ENCODE measurements around the gene CACNB4.

Gene CACNB4

GRCh38 chr2:151968770-151969470 is 129.9 kb downstream of the CACNB4 start:
- no peak for DNase-seq (ENCODE audit: low read depth, low spot score)
- TF ChIP-seq SUZ12 (IDR thresholded peaks at IDR 0.05; ENCODE audit: extremely low read depth, insufficient read depth, insufficient read length) (no peak), ZNF274 (IDR thresholded peaks at IDR 0.05; ENCODE audit: low read depth, low read length) (no peak), YY1 (IDR thresholded peaks at IDR 0.05; ENCODE audit: insufficient read depth, insufficient read length) (no peak)
- Histone ChIP-seq H3K4me1 (ENCODE audit: insufficient read depth, insufficient read length) (no peaks in the 10 kb centered on the region), H3K27me3 (ENCODE audit: insufficient read depth, insufficient read length) (no peaks in the 10 kb centered on the region), H3K4me3 (ENCODE audit: insufficient read length, low read depth) (no peak overlapping the region), H3K9me3 (ENCODE audit: insufficient read depth, low read length) (no peaks in the 10 kb centered on the region), H3K36me3 (ENCODE audit: insufficient read depth, insufficient read length, low read length) (no peaks in the 10 kb centered on the region), H3K9ac (ENCODE audit: insufficient read length, low read depth) (no peak overlapping the region)

GRCh38 chr2:151967829-151968722 is 130.8 kb downstream of the CACNB4 start:
- H3K9me3 ChIP-seq (ENCODE audit: insufficient read depth, low read length): no peaks in the 10 kb centered on the region
- DNase-seq (ENCODE audit: low read depth, low spot score): no peak

GRCh38 chr2:151965884-151966283 is 133.0 kb downstream of the CACNB4 start:
- no peak for DNase-seq (ENCODE audit: low read depth, low spot score)
- Histone ChIP-seq H3K27me3 (ENCODE audit: insufficient read depth, insufficient read length) (no peaks in the 10 kb centered on the region), H3K9me3 (ENCODE audit: insufficient read depth, low read length) (no peaks in the 10 kb centered on the region), H3K4me3 (ENCODE audit: insufficient read length, low read depth) (no peak overlapping the region), H3K4me1 (ENCODE audit: insufficient read depth, insufficient read length) (no peaks in the 10 kb centered on the region), H3K9ac (ENCODE audit: insufficient read length, low read depth) (no peak overlapping the region), H3K36me3 (ENCODE audit: insufficient read depth, insufficient read length, low read length) (no peaks in the 10 kb centered on the region)
- no peak for TF ChIP-seq ZNF274 (IDR thresholded peaks at IDR 0.05; ENCODE audit: low read depth, low read length)
- no peak for TF ChIP-seq YY1 (IDR thresholded peaks at IDR 0.05; ENCODE audit: insufficient read depth, insufficient read length)
- no peak for TF ChIP-seq SUZ12 (IDR thresholded peaks at IDR 0.05; ENCODE audit: extremely low read depth, insufficient read depth, insufficient read length)

More at GRCh38 chr2:151967829-151968722, 130.8 kb downstream of the CACNB4 start:
- no peaks in the 10 kb centered on the region for H3K36me3 ChIP-seq (ENCODE audit: insufficient read depth, insufficient read length, low read length)
- H3K9ac ChIP-seq (ENCODE audit: insufficient read length, low read depth): no peak overlapping the region
- no peak for TF ChIP-seq ZNF274 (IDR thresholded peaks at IDR 0.05; ENCODE audit: low read depth, low read length)
- TF ChIP-seq YY1 (IDR thresholded peaks at IDR 0.05; ENCODE audit: insufficient read depth, insufficient read length): no peak
- H3K4me3 ChIP-seq (ENCODE audit: insufficient read length, low read depth): no peak overlapping the region
- H3K4me1 ChIP-seq (ENCODE audit: insufficient read depth, insufficient read length): no peaks in the 10 kb centered on the region
- H3K27me3 ChIP-seq (ENCODE audit: insufficient read depth, insufficient read length): no peaks in the 10 kb centered on the region

GRCh38 chr2:151961558-151961957 is 137.3 kb downstream of the CACNB4 start:
- Histone ChIP-seq H3K27me3 (ENCODE audit: insufficient read depth, insufficient read length) (no peaks in the 10 kb centered on the region), H3K36me3 (ENCODE audit: insufficient read depth, insufficient read length, low read length) (no peaks in the 10 kb centered on the region), H3K9me3 (ENCODE audit: insufficient read depth, low read length) (no peaks in the 10 kb centered on the region), H3K4me1 (ENCODE audit: insufficient read depth, insufficient read length) (no peaks in the 10 kb centered on the region), H3K4me3 (ENCODE audit: insufficient read length, low read depth) (no peak overlapping the region), H3K9ac (ENCODE audit: insufficient read length, low read depth) (no peak overlapping the region)
- no peak for DNase-seq (ENCODE audit: low read depth, low spot score)
- TF ChIP-seq ZNF274 (IDR thresholded peaks at IDR 0.05; ENCODE audit: low read depth, low read length): no peak
- no peak for TF ChIP-seq YY1 (IDR thresholded peaks at IDR 0.05; ENCODE audit: insufficient read depth, insufficient read length)
- no peak for TF ChIP-seq SUZ12 (IDR thresholded peaks at IDR 0.05; ENCODE audit: extremely low read depth, insufficient read depth, insufficient read length)

- DNase-seq (ENCODE audit: low read depth, low spot score): no peak
- no peak overlapping the region for H3K4me3 ChIP-seq (ENCODE audit: insufficient read length, low read depth)
- no peak overlapping the region for H3K9ac ChIP-seq (ENCODE audit: insufficient read length, low read depth)
- no peaks in the 10 kb centered on the region for H3K36me3 ChIP-seq (ENCODE audit: insufficient read depth, insufficient read length, low read length)
- no peaks in the 10 kb centered on the region for H3K27me3 ChIP-seq (ENCODE audit: insufficient read depth, insufficient read length)
- no peaks in the 10 kb centered on the region for H3K9me3 ChIP-seq (ENCODE audit: insufficient read depth, low read length)
- H3K4me1 ChIP-seq (ENCODE audit: insufficient read depth, insufficient read length): no peaks in the 10 kb centered on the region
- no peak for TF ChIP-seq SUZ12 (IDR thresholded peaks at IDR 0.05; ENCODE audit: extremely low read depth, insufficient read depth, insufficient read length)
- no peak for TF ChIP-seq YY1 (IDR thresholded peaks at IDR 0.05; ENCODE audit: insufficient read depth, insufficient read length)
- TF ChIP-seq ZNF274 (IDR thresholded peaks at IDR 0.05; ENCODE audit: low read depth, low read length): no peak
These were observed 139.6 kb downstream of the CACNB4 start for GRCh38 chr2:151959238-151959637.

- DNase-seq (ENCODE audit: low read depth, low spot score): no peak
- Histone ChIP-seq H3K4me3 (ENCODE audit: insufficient read length, low read depth) (no peak overlapping the region), H3K27me3 (ENCODE audit: insufficient read depth, insufficient read length) (no peaks in the 10 kb centered on the region), H3K36me3 (ENCODE audit: insufficient read depth, insufficient read length, low read length) (no peaks in the 10 kb centered on the region), H3K9ac (ENCODE audit: insufficient read length, low read depth) (no peak overlapping the region), H3K9me3 (ENCODE audit: insufficient read depth, low read length) (no peaks in the 10 kb centered on the region), H3K4me1 (ENCODE audit: insufficient read depth, insufficient read length) (no peaks in the 10 kb centered on the region)
- TF ChIP-seq YY1 (IDR thresholded peaks at IDR 0.05; ENCODE audit: insufficient read depth, insufficient read length) (no peak), SUZ12 (IDR thresholded peaks at IDR 0.05; ENCODE audit: extremely low read depth, insufficient read depth, insufficient read length) (no peak), ZNF274 (IDR thresholded peaks at IDR 0.05; ENCODE audit: low read depth, low read length) (no peak)
These were observed 145.4 kb downstream of the CACNB4 start for GRCh38 chr2:151953467-151953866.
